Measurements from ENCODE around the gene IDH3A. TPM values are rescaled to one million over a fixed set of nuclear protein-coding genes. Genes with fewer than 3 reads are reported as not detected.

IDH3A gene
- total RNA-seq, 2 donors from 2014 or later, result 203 to 264 TPM

GRCh38 chr15:78140292-78140691 is 8.9 kb upstream of the IDH3A start:
- H3K36me3 ChIP-seq, result no peaks in the 10 kb centered on the region
- H3K27ac ChIP-seq, result peak overlapping the region; percentile 68
- no peaks in the 10 kb centered on the region for H3K9me3 ChIP-seq
- no peaks in the 10 kb centered on the region for H3K4me1 ChIP-seq
- intact Hi-C loops (cut with DNase I), result no loop called here
- peak; percentile 56 for DNase-seq
- H3K4me3 ChIP-seq, result no peak overlapping the region
- no peak overlapping the region for H3K9ac ChIP-seq (ENCODE audit: low read depth in 2 of 2, low read length in 2 of 2)
- TF ChIP-seq CTCF (IDR thresholded peaks at IDR 0.05), result no peak
- H3K27me3 ChIP-seq, result no peaks in the 10 kb centered on the region

- H3K36me3 ChIP-seq, result no peaks in the 10 kb centered on the region
- DNase-seq, result no peak
- no peaks in the 10 kb centered on the region for H3K4me1 ChIP-seq
- H3K4me3 ChIP-seq, result no peak overlapping the region
- H3K27me3 ChIP-seq, result no peaks in the 10 kb centered on the region
- no peaks in the 10 kb centered on the region for H3K9me3 ChIP-seq
- no peak overlapping the region for H3K9ac ChIP-seq (ENCODE audit: low read depth in 2 of 2, low read length in 2 of 2)
- no peak for TF ChIP-seq CTCF (IDR thresholded peaks at IDR 0.05)
- intact Hi-C loops (cut with DNase I), result no loop called here
- H3K27ac ChIP-seq, result no peak overlapping the region
These were observed 6.8 kb upstream of the IDH3A start for GRCh38 chr15:78142332-78142731.

- no peak for TF ChIP-seq CTCF (IDR thresholded peaks at IDR 0.05)
- intact Hi-C loops (cut with DNase I), result no loop called here
- DNase-seq, result no peak
These were observed 2.6 kb upstream of the IDH3A start for GRCh38 chr15:78146425-78147154.

GRCh38 chr15:78147566-78147965 is 1.6 kb upstream of the IDH3A start:
- no peak for TF ChIP-seq CTCF (IDR thresholded peaks at IDR 0.05)
- DNase-seq, result no peak

More at GRCh38 chr15:78146425-78147154, 2.6 kb upstream of the IDH3A start:
- Histone ChIP-seq H3K4me3 (no peak overlapping the region), H3K9ac (ENCODE audit: low read depth in 2 of 2, low read length in 2 of 2) (no peak overlapping the region), H3K4me1 (peaks cover 6% of the 10 kb centered on the region), H3K9me3 (no peaks in the 10 kb centered on the region), H3K36me3 (no peaks in the 10 kb centered on the region), H3K27ac (no peak overlapping the region), H3K27me3 (no peaks in the 10 kb centered on the region)

GRCh38 chr15:78148392-78149067 is 632 bp upstream of the IDH3A start:
- Histone ChIP-seq H3K4me3 (peak overlapping the region; percentile 94), H3K9me3 (no peaks in the 10 kb centered on the region), H3K4me1 (peaks cover 6% of the 10 kb centered on the region), H3K27me3 (no peaks in the 10 kb centered on the region), H3K36me3 (no peaks in the 10 kb centered on the region), H3K27ac (peak overlapping the region; percentile 34), H3K9ac (ENCODE audit: low read depth in 2 of 2, low read length in 2 of 2) (peak overlapping the region in 1 of 2 donors; percentile 68)
- intact Hi-C loops (cut with DNase I), result no loop called here
- DNase-seq, result no peak
- no peak for TF ChIP-seq CTCF (IDR thresholded peaks at IDR 0.05)

More at GRCh38 chr15:78147566-78147965, 1.6 kb upstream of the IDH3A start:
- Histone ChIP-seq H3K4me3 (no peak overlapping the region), H3K27me3 (no peaks in the 10 kb centered on the region), H3K27ac (no peak overlapping the region), H3K4me1 (peaks cover 6% of the 10 kb centered on the region), H3K9ac (ENCODE audit: low read depth in 2 of 2, low read length in 2 of 2) (no peak overlapping the region), H3K9me3 (no peaks in the 10 kb centered on the region), H3K36me3 (no peaks in the 10 kb centered on the region)
- intact Hi-C loops (cut with DNase I), result no loop called here

Measured in colonic mucosa (tissue), 4 donors.